GM18867 (cell line): Measurements from ENCODE around the gene BICC1.

Experiments used
- ATAC-seq: cut with Tn5 transposase; IDR thresholded peaks from one replicate; pipeline ENCODE4 v1.9.1; 2021; ENCODE audit warnings: mild to moderate bottlenecking, moderate library complexity; ENCODE audit not compliant: unreplicated experiment

BICC1 gene

DNA sequence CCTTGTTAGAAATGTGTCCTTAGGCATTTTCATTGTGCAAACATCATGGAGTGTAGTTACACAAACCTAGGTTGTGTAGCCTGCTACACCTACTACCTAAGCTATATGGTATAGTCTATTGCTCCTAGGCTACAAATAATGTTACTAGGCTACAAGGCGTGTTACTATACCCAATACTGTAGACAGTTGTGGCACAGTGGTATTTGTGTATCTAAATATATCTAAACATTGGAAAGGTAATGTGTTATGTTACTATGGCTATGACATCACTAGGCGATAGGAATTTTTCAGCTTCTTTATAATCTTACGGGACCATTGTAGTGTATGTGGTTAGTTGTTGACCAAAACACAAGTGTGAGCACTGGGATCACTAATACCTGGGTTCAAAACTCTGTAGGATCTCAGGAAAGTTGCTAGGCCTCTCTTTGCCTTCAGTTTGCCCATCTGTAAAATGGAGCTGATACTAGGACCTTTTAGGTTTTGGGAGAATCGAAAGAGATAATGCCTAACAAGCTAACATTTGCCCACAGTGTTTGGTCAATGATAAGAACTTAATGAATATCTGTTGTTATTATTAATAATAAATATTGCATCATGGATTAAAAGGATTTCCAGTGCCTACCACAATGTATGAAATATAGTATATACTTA is 2.7 kb downstream of the BICC1 start:
- ATAC-seq: no peak

DNA sequence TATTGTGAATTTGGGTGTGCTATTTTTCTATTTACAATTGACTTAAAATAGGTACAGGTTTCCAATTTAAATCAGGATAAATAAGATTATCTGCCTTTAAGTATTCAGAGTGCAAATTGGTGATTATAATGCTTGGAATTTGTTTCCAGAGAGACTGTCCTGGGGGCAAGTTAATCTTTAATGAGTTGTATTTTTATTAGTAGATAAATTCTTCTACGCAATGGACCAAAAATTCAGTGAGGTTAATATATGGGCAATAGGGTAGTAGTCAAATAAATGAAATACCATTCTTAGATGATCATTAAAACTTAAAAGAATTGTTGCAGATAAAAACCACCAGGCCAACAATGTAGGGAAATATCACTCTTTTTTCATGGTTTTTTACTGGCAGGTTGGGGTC is 3.4 kb downstream of the BICC1 start:
- ATAC-seq: no peak

DNA sequence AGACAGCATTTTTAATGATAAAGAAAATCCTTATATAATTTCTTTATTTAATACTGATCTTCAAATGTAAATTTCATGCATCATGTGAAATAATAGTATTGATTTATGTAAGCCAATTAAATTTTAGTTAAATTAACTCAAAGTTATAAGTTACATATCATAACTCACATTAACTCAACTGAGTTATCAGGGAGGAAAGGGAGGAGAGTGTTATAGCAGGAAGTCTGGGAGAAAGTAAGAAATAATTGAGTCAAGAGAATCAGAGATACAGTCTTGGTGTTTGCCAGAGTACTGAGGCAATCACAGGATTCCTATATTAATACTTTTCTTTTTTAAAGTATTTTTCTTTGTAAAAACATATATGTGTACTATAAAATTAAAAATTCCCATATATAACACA is 4.0 kb downstream of the BICC1 start:
- ATAC-seq: no peak

DNA sequence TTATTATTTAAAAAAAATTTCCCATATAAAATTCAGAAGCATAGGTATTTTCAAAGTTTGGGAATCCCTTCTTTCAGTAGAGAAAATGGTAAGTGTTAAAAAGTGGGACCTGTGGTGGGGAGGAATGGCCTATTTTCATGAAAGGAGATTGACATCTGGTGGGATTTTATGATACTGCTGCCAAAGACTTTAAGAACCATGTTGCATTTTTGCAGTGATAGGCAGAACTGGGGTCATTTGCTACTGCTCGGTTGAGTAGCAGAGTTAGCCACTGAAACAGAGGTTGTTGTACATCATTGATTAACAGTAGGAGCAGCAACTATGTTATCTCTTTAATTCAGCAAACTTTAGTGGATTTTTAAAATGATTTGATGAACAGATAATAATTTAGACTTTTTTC is 4.4 kb downstream of the BICC1 start:
- ATAC-seq: no peak

DNA sequence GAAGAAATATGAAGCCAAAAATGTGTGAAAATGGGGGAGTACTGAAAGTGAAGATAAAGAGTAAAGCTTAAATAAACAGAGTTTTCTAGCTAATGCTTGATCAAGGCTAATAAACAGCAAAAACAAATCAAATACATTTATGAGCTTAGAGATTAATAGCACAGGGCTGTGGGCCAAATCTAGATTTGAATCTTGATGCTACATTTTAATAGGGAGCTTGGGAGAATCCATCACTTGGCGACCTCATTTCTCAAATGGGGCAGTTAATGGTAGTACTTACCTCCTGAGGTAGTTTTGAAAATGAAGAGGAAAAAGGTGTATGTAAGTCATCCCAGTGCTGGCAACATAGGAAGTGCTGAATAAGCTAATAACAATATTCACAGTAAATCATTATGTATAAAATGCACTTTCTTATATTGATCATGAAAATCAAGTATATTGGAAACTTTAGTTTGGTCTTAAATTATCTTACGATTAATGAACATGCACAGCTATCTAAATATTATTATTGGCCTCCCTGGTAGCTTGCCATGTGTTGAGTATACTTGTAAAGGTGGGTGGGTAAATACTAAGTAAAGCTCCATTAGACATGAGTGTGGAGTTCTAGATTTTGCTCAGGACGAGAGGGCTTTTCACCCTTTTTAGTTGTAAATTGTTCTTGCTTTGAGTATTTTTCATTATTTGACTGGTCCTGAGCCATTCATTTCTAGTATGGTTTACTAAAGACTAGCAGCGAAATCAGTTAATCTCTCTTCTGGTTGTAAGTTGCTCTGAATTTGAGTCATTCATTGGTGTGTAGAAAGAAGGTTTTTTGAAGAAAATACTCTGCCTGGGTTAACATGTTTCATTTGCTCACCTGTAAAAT is 5.1 kb downstream of the BICC1 start:
- no peak for ATAC-seq

- ATAC-seq: no peak
Observed at GRCh38 chr10:58518775-58519174, 6.1 kb downstream of the BICC1 start.

- no peak for ATAC-seq
Observed at GRCh38 chr10:58529077-58529728, 16.5 kb downstream of the BICC1 start.

- peak; percentile 99 for ATAC-seq
Observed at GRCh38 chr10:58531084-58531695, 18.5 kb downstream of the BICC1 start.

GRCh38 chr10:58535311-58535710 is 22.6 kb downstream of the BICC1 start:
- ATAC-seq: no peak

- no peak for ATAC-seq
Observed at GRCh38 chr10:58543141-58543540, 30.5 kb downstream of the BICC1 start.

DNA sequence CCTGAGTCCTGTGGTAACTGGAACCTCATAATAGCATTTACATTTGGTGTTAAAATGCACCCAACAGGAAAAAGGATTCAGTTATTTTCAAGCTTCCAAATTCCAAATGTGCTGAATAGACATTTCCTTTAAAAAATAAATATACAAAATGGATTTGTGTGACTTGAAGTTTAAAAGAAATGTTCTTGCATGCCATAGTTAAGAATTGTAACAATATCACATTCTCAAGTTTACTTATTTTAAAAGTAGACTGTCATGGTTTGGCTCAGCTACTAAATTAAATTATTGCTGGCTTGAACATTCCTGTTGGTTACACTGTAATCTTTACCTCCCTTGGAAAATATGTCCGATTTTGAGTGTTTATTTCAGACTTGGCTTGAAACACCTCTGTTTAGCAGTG is 31.5 kb downstream of the BICC1 start:
- ATAC-seq: no peak

- ATAC-seq: no peak
Observed at GRCh38 chr10:58545427-58545826, 32.8 kb downstream of the BICC1 start.

- ATAC-seq: no peak
Observed at GRCh38 chr10:58546137-58546536, 33.5 kb downstream of the BICC1 start.

- ATAC-seq: no peak
Observed at GRCh38 chr10:58546722-58547445, 34.2 kb downstream of the BICC1 start.

GRCh38 chr10:58547963-58548362 is 35.3 kb downstream of the BICC1 start:
- ATAC-seq: no peak

- ATAC-seq: no peak
Observed at GRCh38 chr10:58554316-58554715, 41.6 kb downstream of the BICC1 start.

DNA sequence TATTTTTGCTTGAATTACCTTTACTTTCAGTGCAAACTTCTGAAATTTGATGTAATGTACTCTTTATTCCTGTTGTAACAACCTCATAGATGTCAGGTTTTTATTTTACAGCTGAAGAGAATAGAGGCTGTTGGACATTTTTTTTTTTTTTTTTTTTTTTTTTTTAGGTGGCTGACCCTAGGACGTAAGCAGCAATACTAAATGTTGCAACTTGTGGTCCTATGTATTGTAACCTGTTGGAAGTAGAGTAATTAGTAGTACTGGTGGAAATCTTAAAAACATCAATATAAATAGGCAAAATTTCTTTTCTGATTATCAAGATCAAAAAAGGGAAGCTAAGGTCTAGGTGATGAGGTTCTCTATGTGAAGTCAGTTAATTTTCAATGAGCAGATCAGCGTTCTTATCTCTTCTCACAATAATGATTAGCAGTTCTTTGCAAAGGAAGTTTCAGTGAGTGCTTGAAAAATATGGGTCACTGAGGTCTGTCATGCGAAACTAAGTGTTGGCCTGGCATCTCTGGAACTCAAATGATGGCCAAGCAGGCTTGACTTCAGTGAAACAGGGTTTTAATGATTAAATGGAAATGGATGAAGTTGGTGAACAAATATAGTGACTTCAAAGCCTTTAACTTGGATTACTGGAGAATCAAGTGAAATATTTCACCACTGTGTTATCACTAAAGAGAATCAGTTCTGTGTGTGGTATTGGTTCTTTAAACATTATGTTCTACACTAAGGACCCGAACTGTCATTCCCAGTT is 42.7 kb downstream of the BICC1 start:
- ATAC-seq: no peak

GRCh38 chr10:58555930-58556311 is 43.2 kb downstream of the BICC1 start:
- ATAC-seq: no peak

DNA sequence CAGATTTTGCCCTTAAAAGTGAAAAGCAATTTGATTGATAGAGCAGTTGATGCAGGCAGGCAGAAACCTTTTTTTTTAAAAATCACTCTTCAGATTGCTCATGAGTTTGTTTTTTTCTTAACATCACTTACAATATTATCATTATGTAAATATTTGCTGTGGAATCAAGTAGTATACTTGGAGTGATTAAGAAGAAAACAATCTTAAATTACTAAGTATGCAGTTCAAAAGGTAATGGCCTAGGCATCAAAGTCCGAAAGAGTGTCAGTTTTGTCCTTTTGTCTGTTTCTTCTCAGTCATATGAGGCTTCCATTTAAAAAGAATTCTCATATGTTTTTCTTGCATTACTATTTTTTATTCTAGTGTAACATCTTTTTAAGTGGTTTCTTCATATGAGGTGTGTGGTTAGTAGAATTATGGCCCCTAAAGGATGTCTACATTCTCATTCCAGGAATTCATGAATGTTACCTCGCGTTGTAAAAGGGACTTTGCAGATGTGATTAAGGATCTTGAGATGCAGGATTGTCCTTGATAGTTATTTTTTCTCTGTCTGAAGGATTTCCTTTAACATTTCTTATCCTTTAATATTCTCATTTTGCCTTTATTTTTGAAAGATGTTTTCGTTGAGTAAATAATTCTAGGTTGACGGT is 44.0 kb downstream of the BICC1 start:
- no peak for ATAC-seq

GRCh38 chr10:58557714-58558113 is 45.0 kb downstream of the BICC1 start:
- no peak for ATAC-seq
